HepG2 (cell line): Measurements from ENCODE around the gene LEMD1. TPM values are rescaled to one million over a fixed set of nuclear protein-coding genes. Genes with fewer than 3 reads are reported as not detected.

Source experiments
- BCL6 ChIP-seq: IDR thresholded peaks from 2 replicates; pipeline ENCODE4 v1.6.1; 2016; ENCODE audit warnings: missing genetic modification reagents, missing compliant biosample characterization
- DNMT3B ChIP-seq: conservative IDR thresholded peaks from 2 replicates; pipeline ENCODE4 v1.6.1; 2016; ENCODE audit warnings: missing biosample characterization, control low read depth
- GABPB1 ChIP-seq: IDR thresholded peaks from 2 replicates; pipeline ENCODE4 v1.6.1; 2016; ENCODE audit warnings: mild to moderate bottlenecking, missing genetic modification reagents, moderate library complexity, missing compliant biosample characterization
- GATA4 ChIP-seq: sonication (generic); IDR thresholded peaks from 2 replicates; pipeline ENCODE4 v1.6.1; 2016; ENCODE audit warnings: antibody characterized with exemption, low read depth, borderline replicate concordance
- HMG20B ChIP-seq: conservative IDR thresholded peaks from 2 replicates; pipeline ENCODE4 v1.6.1; 2016; ENCODE audit warnings: missing genetic modification reagents, missing compliant biosample characterization
- MAFG ChIP-seq: sonication (generic); formaldehyde crosslinking; IDR thresholded peaks from 2 replicates; pipeline ENCODE4 v1.5.1; 2020; ENCODE audit warnings: mild to moderate bottlenecking, missing genetic modification reagents
- POLR2G ChIP-seq: fragments of 200-400 bp; formaldehyde crosslinking; IDR thresholded peaks from 2 replicates; pipeline ENCODE4 v1.6.1; 2018; ENCODE audit warnings: mild to moderate bottlenecking, low read depth, low read length, moderate library complexity
- RERE ChIP-seq: IDR thresholded peaks from 2 replicates; pipeline ENCODE4 v1.6.1; 2016; ENCODE audit warnings: low read depth, missing genetic modification reagents, missing compliant biosample characterization
- SP1 ChIP-seq, 2 experiments: fragments of 450-650 bp in 1 of 2; sonication (generic) in 1 of 2; formaldehyde crosslinking in 1 of 2; IDR thresholded peaks; 2 replicates each; pipeline versions ENCODE4 v1.4.0 to v1.6.1; 2016 to 2020; ENCODE audit warnings: missing genetic modification reagents in 1 of 2
- SP5 ChIP-seq: IDR thresholded peaks from 2 replicates; pipeline ENCODE4 v1.6.1; 2016; ENCODE audit warnings: low read depth, borderline replicate concordance
- ZFP62 ChIP-seq: sonication (generic); formaldehyde crosslinking; IDR thresholded peaks from 2 replicates; pipeline ENCODE4 v1.4.0; 2020; ENCODE audit warnings: missing genetic modification reagents
- ZNF18 ChIP-seq: sonication (generic); formaldehyde crosslinking; IDR thresholded peaks from 2 replicates; pipeline ENCODE4 v1.8.0; 2022; ENCODE audit warnings: mild to moderate bottlenecking, missing genetic modification reagents; ENCODE audit not compliant: insufficient replicate concordance
- ZNF180 ChIP-seq: sonication (generic); formaldehyde crosslinking; IDR thresholded peaks from 2 replicates; pipeline ENCODE4 v1.4.0; 2020; ENCODE audit warnings: low read depth, missing genetic modification reagents, borderline replicate concordance
- ZNF274 ChIP-seq: sonication (generic); formaldehyde crosslinking; IDR thresholded peaks from 2 replicates; pipeline ENCODE4 v1.5.1; 2020; ENCODE audit warnings: mild to moderate bottlenecking, missing genetic modification reagents
- ZNF678 ChIP-seq: sonication (generic); formaldehyde crosslinking; IDR thresholded peaks from 2 replicates; pipeline ENCODE4 v1.4.0; 2020; ENCODE audit warnings: mild to moderate bottlenecking, missing genetic modification reagents
- ZNF766 ChIP-seq: sonication (generic); formaldehyde crosslinking; IDR thresholded peaks from 2 replicates; pipeline ENCODE4 v1.5.0; 2020; ENCODE audit warnings: missing genetic modification reagents, borderline replicate concordance
- ZSCAN21 ChIP-seq: sonication (generic); formaldehyde crosslinking; IDR thresholded peaks from 2 replicates; pipeline ENCODE4 v1.8.0; 2022; ENCODE audit warnings: mild to moderate bottlenecking, missing genetic modification reagents, moderate library complexity, borderline replicate concordance
- ZSCAN25 ChIP-seq: sonication (generic); formaldehyde crosslinking; IDR thresholded peaks from 2 replicates; pipeline ENCODE4 v1.8.0; 2022; ENCODE audit warnings: mild to moderate bottlenecking, missing genetic modification reagents
- polyA plus RNA-seq, 8 experiments: library from polyadenylated mRNA; depleted of rRNA in 3 of 8; stranded (reverse) in 7 of 8; unstranded in 1 of 8; fragments of >200 nt; fragmentation: Illumina TruSeq in 4 of 8; extraction: Trizol in 4 of 8; gene quantifications; 2 replicates each; pipeline versions ENCODE4 v1.2.1 to v1.2.3, GENCODE V29; 2011 to 2016; ENCODE audit warnings: low read depth in 4 of 8, missing spikeins in 1 of 8, mixed read lengths in 1 of 8; ENCODE audit not compliant: insufficient read depth in 1 of 8
- total RNA-seq, 5 experiments: library from RNA; depleted of rRNA; stranded (reverse); fragments of >200 nt; fragmentation: Illumina TruSeq; extraction: Trizol; gene quantifications; 2 replicates each; pipeline ENCODE4 v1.2.3, GENCODE V29; 2016; ENCODE audit warnings: low read depth in 1 of 5

LEMD1 gene
- total and polyA plus RNA-seq, 2 of the 13 experiments (the other 11 are each of a cell fraction or from before 2014, with no cell fraction given), result 1.4 to 2.3 TPM

- TF ChIP-seq ZNF18 (CRISPR knock-in tag), result no peak
- no peak for TF ChIP-seq ZNF678 (CRISPR knock-in tag)
- TF ChIP-seq BCL6 (CRISPR knock-in tag), result no peak
- TF ChIP-seq DNMT3B (CRISPR knock-in tag), result no peak
- no peak for TF ChIP-seq RERE (CRISPR knock-in tag)
- 0 out of 2 replicates have a peak, but pooled peaks have one; percentile 16 for TF ChIP-seq ZSCAN21 (CRISPR knock-in tag)
- no peak for TF ChIP-seq ZNF180 (CRISPR knock-in tag)
- peak; percentile 67; the same call in 1 of the 2 replicates for TF ChIP-seq ZSCAN25 (CRISPR knock-in tag)
- no peak for TF ChIP-seq ZNF274 (CRISPR knock-in tag)
- TF ChIP-seq ZNF766, result no peak
- no peak; the same call in 1 of the 2 replicates for TF ChIP-seq GABPB1 (CRISPR knock-in tag)
- no peak for TF ChIP-seq HMG20B (CRISPR knock-in tag)
- TF ChIP-seq MAFG, result no peak
- 0 out of 2 replicates have a peak, but pooled peaks have one; percentile 12 for TF ChIP-seq SP5 (CRISPR knock-in tag)
- TF ChIP-seq SP1 (IDR thresholded peaks at IDR 0.05), result no peak
- TF ChIP-seq SP1 (CRISPR knock-in tag; IDR thresholded peaks at IDR 0.05), result no peak
- peak; percentile 80 for TF ChIP-seq POLR2G
- TF ChIP-seq GATA4, result 0 out of 2 replicates have a peak, but pooled peaks have one; percentile 36
- TF ChIP-seq ZFP62 (CRISPR knock-in tag), result no peak
- TF ChIP-seq, all 625 proteins: peak for 10
Measured at GRCh38 chr1:205450448-205450847, 28.6 kb upstream of the LEMD1 start (continued).
